Calu3 (cell line): ENCODE results near the gene AK9. TPM values are rescaled to one million over a fixed set of nuclear protein-coding genes. Genes with fewer than 3 reads are reported as not detected.

ENCODE experiments used
- BruUV-seq: library from RNA; stranded (reverse); fragments of 400-500 nt; replicated peaks from 2 replicates; lab custom pipeline; 2021; lab: Mats Ljungman, UMichigan
- CTCF ChIA-PET: fragments of 300-600 bp; sonication (Branson Sonifier 250); formaldehyde crosslinking; loops from one replicate; lab custom pipeline; 2022; ENCODE audit warnings: antibody characterized with exemption; lab: Charles Lee
- DNase-seq: peaks from one replicate; pipeline ENCODE4 v3.0.0; 2022
- H3K27ac Mint-ChIP-seq: one replicate; pipeline ENCODE4 v1.8.0; 2022; ENCODE audit warnings: mixed read lengths; ENCODE audit not compliant: unreplicated experiment
- H3K27me3 Mint-ChIP-seq: one replicate; pipeline ENCODE4 v1.8.0; 2022; ENCODE audit warnings: mixed read lengths; ENCODE audit not compliant: unreplicated experiment
- H3K36me3 Mint-ChIP-seq: one replicate; pipeline ENCODE4 v1.8.0; 2022; ENCODE audit warnings: mild to moderate bottlenecking, moderate library complexity, mixed read lengths; ENCODE audit not compliant: insufficient read depth, unreplicated experiment
- H3K4me1 Mint-ChIP-seq: one replicate; pipeline ENCODE4 v1.8.0; 2022; ENCODE audit warnings: mild to moderate bottlenecking, low read depth, mixed read lengths; ENCODE audit not compliant: unreplicated experiment
- H3K4me3 Mint-ChIP-seq: one replicate; pipeline ENCODE4 v1.8.0; 2022; ENCODE audit warnings: mild to moderate bottlenecking, low read depth, moderate library complexity, mixed read lengths; ENCODE audit not compliant: unreplicated experiment
- H3K9me3 Mint-ChIP-seq: one replicate; pipeline ENCODE4 v1.8.0; 2022; ENCODE audit warnings: low read depth, mixed read lengths; ENCODE audit not compliant: unreplicated experiment
- CTCF ChIP-seq: fragments of 200-600 bp; IDR thresholded peaks from one replicate; pipeline ENCODE4 v1.8.0; 2022; ENCODE audit warnings: antibody characterized with exemption; ENCODE audit not compliant: unreplicated experiment
- intact Hi-C: fragments of 100-400 bp; cut with micrococcal nuclease; formaldehyde crosslinking; loops from one replicate; pipeline ENCODE4 v1.10.0; 2022; ENCODE audit not compliant: unreplicated experiment
- total RNA-seq: library from RNA; stranded (reverse); gene quantifications from 2 replicates; pipeline ENCODE4 v1.2.3, GENCODE V29; 2022

Gene AK9
- total RNA-seq, 1 experiment from 2014 or later, result 7.6 TPM

DNA sequence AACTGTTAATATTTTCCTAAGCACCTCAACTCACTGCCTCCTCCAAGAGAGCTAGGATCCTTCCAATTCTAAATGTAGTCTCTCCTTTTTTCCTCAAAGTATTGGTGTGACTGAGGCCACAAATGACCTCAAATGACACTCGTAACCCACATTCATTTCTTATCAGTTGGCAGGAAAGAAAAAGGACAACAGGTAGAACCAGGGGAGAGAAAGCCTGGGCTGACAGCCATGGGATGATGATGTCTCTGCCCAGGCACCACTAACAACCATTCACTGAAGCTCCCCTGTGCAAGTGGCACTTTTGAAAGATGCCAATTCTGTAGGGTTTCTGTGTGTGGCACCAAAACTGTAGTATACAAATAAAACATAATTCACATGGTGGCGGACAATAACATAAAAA is 215.4 kb downstream of the AK9 start:
- no TSS peak for BruUV-seq
- no peak overlapping the region for H3K27ac Mint-ChIP-seq
- no peaks in the 10 kb centered on the region for H3K27me3 Mint-ChIP-seq

GRCh38 chr6:109474995-109475394 is 216.0 kb downstream of the AK9 start:
- intact Hi-C loops, result no loop called here
- Mint-ChIP-seq H3K4me1 (peaks cover 23% of the 10 kb centered on the region), H3K36me3 (peaks cover 55% of the 10 kb centered on the region), H3K4me3 (no peak overlapping the region), H3K27me3 (no peaks in the 10 kb centered on the region), H3K9me3 (no peaks in the 10 kb centered on the region), H3K27ac (no peak overlapping the region)
- no TSS peak for BruUV-seq
- no peak for DNase-seq
- no peak for TF ChIP-seq CTCF
- CTCF ChIA-PET, result no interaction called here

More for the DNA sequence above, 215.4 kb downstream of the AK9 start:
- Mint-ChIP-seq H3K36me3 (peaks cover 55% of the 10 kb centered on the region), H3K9me3 (no peaks in the 10 kb centered on the region), H3K4me1 (peaks cover 27% of the 10 kb centered on the region), H3K4me3 (no peak overlapping the region)
- intact Hi-C loops, result no loop called here
- no peak for DNase-seq
- CTCF ChIA-PET, result no interaction called here
- TF ChIP-seq CTCF, result no peak

DNA sequence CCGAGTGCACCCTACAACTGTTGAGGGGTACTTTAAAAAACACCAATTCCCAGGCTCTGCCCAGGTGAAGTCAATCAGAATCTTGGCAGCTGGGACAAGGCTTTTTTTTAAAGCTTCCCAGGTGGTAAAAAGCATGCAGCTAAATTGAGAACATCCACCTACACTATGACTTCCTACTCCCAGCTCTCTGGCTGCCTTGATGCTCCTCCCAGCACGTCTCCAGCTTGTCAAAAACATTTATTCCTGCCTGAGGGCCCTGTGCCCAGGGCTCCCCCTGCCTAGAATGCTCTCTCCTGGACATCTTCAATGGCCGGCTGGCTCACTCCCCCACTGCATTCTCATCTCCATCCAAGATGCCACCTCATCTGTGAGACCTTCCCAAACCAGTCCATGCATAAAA is 217.9 kb downstream of the AK9 start:
- no TSS peak for BruUV-seq
- TF ChIP-seq CTCF, result no peak
- peaks cover 53% of the 10 kb centered on the region for H3K36me3 Mint-ChIP-seq
- H3K4me3 Mint-ChIP-seq, result no peak overlapping the region
- no peak overlapping the region for H3K27ac Mint-ChIP-seq
- intact Hi-C loops, result no loop called here
- no peaks in the 10 kb centered on the region for H3K9me3 Mint-ChIP-seq
- DNase-seq, result no peak
- peaks cover 15% of the 10 kb centered on the region for H3K4me1 Mint-ChIP-seq
- CTCF ChIA-PET, result no interaction called here
- no peaks in the 10 kb centered on the region for H3K27me3 Mint-ChIP-seq

DNA sequence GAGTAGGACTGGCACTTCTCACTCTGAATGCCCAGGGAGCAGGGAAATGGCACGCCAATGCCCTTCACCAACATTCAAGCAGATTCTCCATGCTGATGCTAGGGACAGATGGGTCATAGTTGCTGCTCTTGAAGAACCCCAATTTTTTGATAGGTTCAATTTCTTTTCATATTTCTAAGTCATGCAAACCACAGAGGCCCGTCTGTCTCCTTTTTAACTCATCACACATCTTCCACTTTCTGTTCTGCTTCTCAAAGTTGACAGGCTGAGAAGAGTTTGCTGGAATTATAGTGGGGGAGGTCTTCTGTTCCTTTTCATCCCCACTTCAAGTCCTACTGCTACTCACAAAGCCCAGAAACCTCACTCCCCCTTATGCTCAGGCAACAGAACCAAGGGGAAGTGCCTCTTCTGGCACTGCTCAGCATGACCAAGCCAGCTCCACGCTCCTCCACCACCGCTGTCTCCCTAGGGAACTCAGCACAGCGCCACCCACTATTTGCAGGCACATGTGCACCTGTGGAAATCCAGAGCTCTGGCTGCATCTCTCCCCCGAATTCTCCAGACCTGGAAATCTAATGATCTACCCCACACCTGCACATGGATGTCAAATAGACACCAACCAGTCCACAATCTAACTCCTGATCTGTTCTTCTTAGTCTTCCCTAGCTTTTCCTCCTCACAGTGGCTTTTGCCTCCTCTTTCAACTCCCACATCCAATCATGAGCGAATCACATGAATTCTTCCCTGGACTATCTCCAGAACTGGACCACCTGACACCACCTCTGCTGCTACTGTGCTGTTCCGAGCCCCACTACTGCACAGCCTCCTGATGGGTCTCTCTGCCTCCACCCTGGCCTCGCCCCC is 218.6 kb downstream of the AK9 start:
- CTCF ChIA-PET, result no interaction called here
- no peak for TF ChIP-seq CTCF
- no peak for DNase-seq
- Mint-ChIP-seq H3K4me3 (no peak overlapping the region), H3K36me3 (peaks cover 53% of the 10 kb centered on the region), H3K27ac (no peak overlapping the region), H3K4me1 (peaks cover 10% of the 10 kb centered on the region), H3K27me3 (no peaks in the 10 kb centered on the region), H3K9me3 (no peaks in the 10 kb centered on the region)
- intact Hi-C loops, result no loop called here
- BruUV-seq, result no TSS peak
